ENCODE data around the gene FREM3.

FREM3 gene

DNA sequence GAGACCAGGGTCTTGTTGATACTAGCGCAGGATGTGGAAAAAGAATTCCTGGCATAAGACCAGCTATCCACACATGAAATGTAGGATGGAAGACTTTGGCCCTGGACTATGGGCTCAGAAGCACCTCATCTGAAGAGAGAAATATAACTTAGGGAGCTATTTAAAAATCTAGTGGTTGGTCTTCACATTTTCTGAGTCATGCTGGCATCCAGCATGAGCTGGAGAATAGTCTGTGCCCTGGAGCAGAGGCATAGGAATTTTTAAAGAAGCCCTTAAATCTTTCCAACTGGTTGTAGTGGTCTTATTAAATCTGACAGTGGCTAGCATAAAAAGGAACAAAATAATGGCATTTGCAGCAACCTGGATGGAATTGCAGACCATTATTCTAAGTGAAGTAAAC lies 100.6 kb downstream of the FREM3 start:
- no peak for DNase-seq (ENCODE audit: low read depth in 1 of 2, low spot score in 1 of 2)
- in situ Hi-C loops (cut with HindIII; ENCODE audit: low pct_unique_long_range_greater_than_20kb, low sequenced_read_pairs), result no loop called here
- no peak for TF ChIP-seq JUND (IDR thresholded peaks at IDR 0.05; ENCODE audit: low read depth)

DNA sequence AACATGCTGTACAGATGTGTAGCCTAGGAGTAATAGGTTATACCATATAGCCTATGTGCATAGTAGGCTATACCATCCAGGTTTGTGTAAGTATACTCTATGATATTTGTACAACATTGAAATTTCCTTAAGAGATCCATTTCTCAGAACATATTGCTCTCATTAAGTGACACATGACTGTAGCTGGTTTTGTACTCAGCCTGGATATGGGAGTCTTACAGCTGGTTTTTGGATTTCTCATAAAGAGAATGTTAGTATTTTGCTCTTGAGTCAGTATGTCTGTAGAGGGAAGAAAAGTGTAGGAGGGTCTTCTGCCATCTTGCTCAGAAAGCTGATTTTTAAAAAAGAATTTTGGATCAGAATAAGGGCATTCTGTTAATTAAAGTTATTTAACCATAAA lies 101.7 kb downstream of the FREM3 start:
- in situ Hi-C loops (cut with HindIII; ENCODE audit: low pct_unique_long_range_greater_than_20kb, low sequenced_read_pairs), result no loop called here
- no peak for DNase-seq (ENCODE audit: low read depth in 1 of 2, low spot score in 1 of 2)
- no peak for TF ChIP-seq JUND (IDR thresholded peaks at IDR 0.05; ENCODE audit: low read depth)

DNA sequence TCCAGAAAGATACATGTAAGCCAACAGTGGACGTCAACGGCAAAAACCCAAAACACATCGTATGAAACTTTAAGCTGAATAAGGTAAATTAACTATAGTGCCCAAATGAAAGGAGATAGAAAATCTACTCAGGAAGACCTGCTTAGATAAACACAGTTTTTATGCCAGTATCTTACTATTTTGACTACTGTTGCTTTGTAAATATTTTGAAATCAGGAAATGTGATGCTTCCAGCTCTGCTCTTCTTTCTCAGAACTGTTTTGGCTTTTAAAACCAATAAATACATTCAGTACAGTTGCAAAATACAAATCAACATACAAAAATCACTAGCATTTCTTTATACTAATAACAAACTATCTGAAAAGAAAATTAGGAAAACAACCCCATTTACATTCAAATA lies 103.2 kb downstream of the FREM3 start:
- no peak for DNase-seq (ENCODE audit: low read depth in 1 of 2, low spot score in 1 of 2)
- in situ Hi-C loops (cut with HindIII; ENCODE audit: low pct_unique_long_range_greater_than_20kb, low sequenced_read_pairs), result no loop called here
- no peak for TF ChIP-seq JUND (IDR thresholded peaks at IDR 0.05; ENCODE audit: low read depth)

DNA sequence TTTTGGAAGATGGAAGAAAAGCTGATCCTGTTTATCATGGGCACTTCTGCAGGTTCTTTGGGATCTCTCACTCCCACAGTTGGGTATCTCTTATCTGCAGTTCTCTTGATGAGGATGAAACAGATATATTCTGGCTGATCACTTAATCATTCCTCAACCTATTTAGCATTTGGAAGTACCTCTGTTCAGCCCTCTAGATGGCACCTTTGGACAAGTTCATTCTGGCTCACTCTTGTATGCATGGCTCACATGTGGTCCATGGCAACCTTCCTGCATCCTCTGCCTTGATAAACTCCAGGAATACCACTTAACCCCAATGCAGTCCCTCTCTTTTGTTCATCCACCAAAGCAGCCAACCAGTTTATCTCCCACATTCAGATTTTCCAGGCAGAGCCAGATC lies 112.8 kb downstream of the FREM3 start:
- DNase-seq (ENCODE audit: low read depth in 1 of 2, low spot score in 1 of 2), result peak; percentile 3 to 53
- in situ Hi-C loops (cut with HindIII; ENCODE audit: low pct_unique_long_range_greater_than_20kb, low sequenced_read_pairs), result no loop called here
- TF ChIP-seq JUND (IDR thresholded peaks at IDR 0.05; ENCODE audit: low read depth), result no peak

DNA sequence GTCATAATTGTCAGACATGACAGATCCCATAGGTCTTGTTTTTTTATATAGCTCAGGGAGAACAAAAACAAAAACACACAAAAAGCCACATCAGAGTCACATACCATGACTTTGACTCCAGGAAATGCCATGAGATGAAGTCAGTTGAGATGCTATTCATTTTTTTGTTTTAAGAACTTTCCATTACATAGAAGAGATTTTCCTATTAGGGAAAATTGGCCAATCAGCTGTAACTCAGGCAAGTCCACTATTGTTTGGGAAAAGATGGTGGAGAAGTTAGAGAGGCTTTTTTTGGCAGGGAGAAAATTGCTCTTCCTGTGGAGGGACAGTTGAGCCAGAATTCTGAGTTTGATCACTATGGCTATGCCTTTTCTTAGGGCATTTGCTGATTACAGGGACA lies 114.4 kb downstream of the FREM3 start:
- TF ChIP-seq JUND (IDR thresholded peaks at IDR 0.05; ENCODE audit: low read depth), result no peak
- in situ Hi-C loops (cut with HindIII; ENCODE audit: low pct_unique_long_range_greater_than_20kb, low sequenced_read_pairs), result no loop called here
- no peak for DNase-seq (ENCODE audit: low read depth in 1 of 2, low spot score in 1 of 2)

DNA sequence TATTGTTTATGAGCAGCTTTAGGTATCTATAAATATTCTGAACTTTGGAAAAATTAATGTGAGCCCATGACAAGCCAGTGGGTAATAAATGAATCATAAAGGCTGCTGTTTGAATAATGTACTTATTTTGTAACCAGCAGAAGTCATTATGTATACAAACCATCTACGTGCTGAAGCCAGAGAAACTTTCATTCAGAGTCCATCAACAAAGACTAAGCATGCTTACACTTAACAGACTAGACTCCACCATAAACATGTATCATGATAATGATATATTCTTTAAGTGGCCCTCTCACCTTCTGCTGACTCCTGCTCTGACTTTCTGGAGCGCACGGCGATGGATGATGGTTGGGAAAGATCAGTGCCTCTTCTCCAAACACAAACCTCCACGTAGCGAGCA lies 114.9 kb downstream of the FREM3 start:
- no peak for TF ChIP-seq JUND (IDR thresholded peaks at IDR 0.05; ENCODE audit: low read depth)
- no peak for DNase-seq (ENCODE audit: low read depth in 1 of 2, low spot score in 1 of 2)
- in situ Hi-C loops (cut with HindIII; ENCODE audit: low pct_unique_long_range_greater_than_20kb, low sequenced_read_pairs), result no loop called here

DNA sequence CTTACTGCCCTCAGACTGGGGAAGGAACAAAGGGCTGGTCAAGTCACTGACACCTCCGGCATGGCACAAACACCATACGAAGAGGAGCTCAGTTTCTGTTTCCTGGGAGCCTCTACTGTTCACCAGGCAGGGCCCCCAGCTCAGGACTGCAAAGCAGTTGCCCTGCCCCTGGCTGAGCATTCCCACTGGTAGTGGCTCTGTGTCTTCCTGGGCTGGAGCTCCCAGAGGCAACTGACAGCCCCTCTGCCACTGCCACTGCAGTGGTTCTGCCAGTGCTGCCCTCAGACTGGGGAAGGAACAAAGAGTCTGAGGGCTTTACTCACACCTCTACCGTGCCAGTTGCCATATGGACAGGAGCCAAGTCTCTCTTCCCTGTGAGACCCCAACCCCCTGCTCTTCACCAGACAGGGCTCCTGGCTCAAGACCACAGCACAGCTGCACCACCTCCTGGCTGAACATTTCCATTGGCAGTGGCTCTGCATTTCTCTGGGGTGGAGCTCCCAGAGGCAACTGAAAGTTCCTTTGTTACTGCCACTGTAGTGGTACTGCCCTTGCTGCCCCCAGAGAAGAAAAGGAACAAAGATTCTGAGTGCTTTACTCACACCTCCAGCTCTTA lies 119.0 kb downstream of the FREM3 start:
- DNase-seq (ENCODE audit: low read depth in 1 of 2, low spot score in 1 of 2), result no peak
- in situ Hi-C loops (cut with HindIII; ENCODE audit: low pct_unique_long_range_greater_than_20kb, low sequenced_read_pairs), result no loop called here
- TF ChIP-seq JUND (IDR thresholded peaks at IDR 0.05; ENCODE audit: low read depth), result no peak

DNA sequence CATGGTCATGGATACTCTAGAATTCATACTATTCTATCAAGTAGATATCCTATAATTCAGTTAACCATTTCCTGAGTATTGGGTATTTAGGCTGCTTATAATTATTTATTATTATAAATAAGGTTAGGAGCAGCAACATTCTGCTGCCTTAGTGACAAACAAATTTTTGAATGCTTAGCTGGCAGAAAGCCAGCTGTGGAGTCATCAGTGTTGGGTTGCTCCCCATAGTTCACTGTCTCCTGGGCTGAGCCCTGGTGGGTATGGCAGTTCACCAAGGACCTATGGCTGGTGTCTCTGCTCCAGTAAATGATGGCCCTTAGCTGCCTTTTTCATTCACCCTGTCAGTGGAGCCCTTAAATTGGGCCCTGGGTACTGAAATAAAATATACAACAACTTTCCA lies 125.1 kb downstream of the FREM3 start:
- TF ChIP-seq JUND (IDR thresholded peaks at IDR 0.05; ENCODE audit: low read depth), result no peak
- in situ Hi-C loops (cut with HindIII; ENCODE audit: low pct_unique_long_range_greater_than_20kb, low sequenced_read_pairs), result no loop called here
- DNase-seq (ENCODE audit: low read depth in 1 of 2, low spot score in 1 of 2), result no peak

DNA sequence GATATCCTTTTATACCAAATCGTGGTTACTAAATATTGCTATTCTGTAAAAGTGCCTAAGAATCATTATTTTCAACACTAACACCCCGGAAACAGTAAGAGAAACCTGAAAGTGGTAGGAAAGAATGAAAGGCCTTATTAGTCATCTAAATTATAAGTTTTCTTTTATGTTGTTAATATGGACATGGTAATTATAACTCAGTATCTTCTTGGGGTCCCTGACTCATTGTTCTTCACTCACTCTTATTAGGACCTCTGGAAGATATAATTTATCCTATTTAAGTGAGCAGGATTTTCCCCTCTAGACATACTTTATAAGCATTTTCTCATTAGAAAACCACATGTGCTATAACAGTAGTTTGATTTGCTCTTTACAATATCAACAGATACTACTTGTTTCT lies 136.0 kb downstream of the FREM3 start:
- TF ChIP-seq JUND (IDR thresholded peaks at IDR 0.05; ENCODE audit: low read depth), result no peak
- in situ Hi-C loops (cut with HindIII; ENCODE audit: low pct_unique_long_range_greater_than_20kb, low sequenced_read_pairs), result no loop called here
- no peak for DNase-seq (ENCODE audit: low read depth in 1 of 2, low spot score in 1 of 2)

DNA sequence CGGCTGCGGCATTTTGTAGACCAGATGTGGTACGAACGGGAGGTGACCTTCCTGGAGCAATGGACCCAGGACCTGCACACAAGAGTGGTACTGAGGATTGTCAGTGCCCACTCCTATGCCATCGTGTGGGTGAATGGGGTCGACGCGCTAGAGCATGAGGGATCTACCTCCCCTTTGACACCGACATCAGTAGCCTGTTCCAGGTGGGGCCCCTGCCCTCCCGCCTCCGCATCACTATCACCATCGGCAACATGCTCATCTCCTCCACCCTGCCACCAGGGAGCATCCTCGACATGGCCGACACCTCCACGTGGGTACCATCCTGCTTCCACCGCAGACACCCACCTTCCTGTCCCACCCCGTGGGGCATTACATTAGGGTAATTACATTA lies 140.7 kb downstream of the FREM3 start:
- in situ Hi-C loops (cut with HindIII; ENCODE audit: low pct_unique_long_range_greater_than_20kb, low sequenced_read_pairs), result no loop called here
- DNase-seq (ENCODE audit: low read depth in 1 of 2, low spot score in 1 of 2), result no peak
- TF ChIP-seq JUND (IDR thresholded peaks at IDR 0.05; ENCODE audit: low read depth), result no peak

DNA sequence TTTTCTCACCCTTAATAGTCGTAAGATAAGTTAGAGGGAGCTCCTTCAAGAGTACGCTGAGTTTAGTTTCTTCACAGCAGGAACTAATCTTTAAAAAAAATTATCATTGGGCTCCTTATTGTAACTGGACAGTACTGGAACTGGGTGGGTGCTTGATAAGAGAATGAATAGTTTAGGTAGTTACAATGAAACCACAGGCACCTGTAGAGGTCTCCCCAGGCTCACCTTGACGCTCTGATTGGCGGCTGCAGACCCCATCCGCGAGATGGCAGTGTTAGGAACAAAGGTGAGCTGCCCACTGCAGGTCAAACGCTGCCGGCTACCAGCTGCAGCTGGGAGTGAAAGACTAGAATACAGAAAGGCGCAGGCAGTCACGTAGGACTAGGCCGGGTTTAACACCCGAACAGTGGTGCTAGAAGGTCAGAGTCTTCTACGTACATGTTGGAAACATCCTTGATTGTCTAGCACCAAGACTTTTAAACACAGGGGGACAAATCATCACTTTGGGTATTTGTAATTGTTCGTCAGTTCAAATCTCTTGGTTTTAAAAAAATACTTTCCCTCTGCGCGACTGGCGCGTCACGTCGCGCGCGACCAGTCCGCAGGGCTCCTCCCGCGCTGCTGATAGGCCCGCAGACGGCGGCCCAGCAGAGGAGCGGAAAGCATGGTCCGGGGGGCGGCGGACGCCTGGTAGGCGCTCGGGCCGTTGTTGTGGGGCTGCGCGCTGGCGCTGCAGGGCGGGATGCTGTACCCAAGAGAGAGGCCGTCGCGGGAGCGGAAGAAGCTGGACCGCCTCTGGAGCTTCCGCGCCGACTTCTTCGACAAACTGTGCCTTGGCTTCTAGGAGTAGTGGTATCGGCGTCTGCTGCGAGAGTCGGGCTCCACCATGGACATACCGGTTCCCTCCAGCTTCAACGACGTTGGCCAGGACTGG lies 141.4 kb downstream of the FREM3 start:
- in situ Hi-C loops (cut with HindIII; ENCODE audit: low pct_unique_long_range_greater_than_20kb, low sequenced_read_pairs), result no loop called here
- no peak for TF ChIP-seq JUND (IDR thresholded peaks at IDR 0.05; ENCODE audit: low read depth)
- no peak for DNase-seq (ENCODE audit: low read depth in 1 of 2, low spot score in 1 of 2)

DNA sequence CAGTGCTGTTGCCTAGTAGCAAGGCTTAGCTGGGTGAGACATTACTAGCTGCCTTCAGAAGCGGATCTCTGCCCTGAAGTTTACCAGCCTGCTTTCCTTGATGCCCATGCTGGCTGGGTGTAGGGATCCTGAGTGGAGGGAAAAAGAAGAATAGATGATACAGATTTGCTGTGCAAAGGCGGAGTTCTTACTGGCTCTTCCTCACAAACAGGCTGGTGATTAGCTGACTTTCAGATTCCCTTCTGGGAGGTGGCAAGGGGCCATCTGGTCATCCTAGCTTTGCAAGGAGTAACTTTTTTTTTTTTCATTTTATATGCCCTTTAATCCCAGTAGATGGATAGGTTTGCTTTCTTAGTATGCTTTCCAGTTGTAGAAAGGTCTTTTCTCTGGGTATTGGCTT lies 142.2 kb downstream of the FREM3 start:
- in situ Hi-C loops (cut with HindIII; ENCODE audit: low pct_unique_long_range_greater_than_20kb, low sequenced_read_pairs), result no loop called here
- no peak for DNase-seq (ENCODE audit: low read depth in 1 of 2, low spot score in 1 of 2)
- no peak for TF ChIP-seq JUND (IDR thresholded peaks at IDR 0.05; ENCODE audit: low read depth)

DNA sequence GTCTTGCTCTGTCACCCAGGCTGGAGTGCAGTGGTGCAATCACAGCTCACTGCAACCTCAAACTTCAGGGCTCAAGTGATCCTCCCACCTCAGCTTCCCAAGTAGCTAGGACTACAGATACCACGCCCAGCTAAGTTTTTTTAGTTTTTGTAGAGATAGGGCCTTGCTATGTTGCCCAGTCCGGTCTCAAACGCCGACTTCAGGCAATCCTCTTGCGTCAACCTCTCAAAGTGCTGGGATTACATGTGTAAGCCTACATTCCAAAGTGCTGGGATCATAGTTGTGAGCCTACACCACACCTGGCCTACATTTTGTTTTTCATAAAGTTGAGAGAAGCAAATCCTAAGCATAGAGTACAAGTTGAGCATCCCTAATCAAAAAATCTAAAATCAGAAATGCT lies 144.8 kb downstream of the FREM3 start:
- in situ Hi-C loops (cut with HindIII; ENCODE audit: low pct_unique_long_range_greater_than_20kb, low sequenced_read_pairs), result no loop called here

More for the DNA sequence above, 144.8 kb downstream of the FREM3 start:
- TF ChIP-seq JUND (IDR thresholded peaks at IDR 0.05; ENCODE audit: low read depth), result no peak
- DNase-seq (ENCODE audit: low read depth in 1 of 2, low spot score in 1 of 2), result no peak

All from T47D (cell line).